Measurements from ENCODE around the gene ZC2HC1C. TPM values are rescaled to one million over a fixed set of nuclear protein-coding genes. Genes with fewer than 3 reads are reported as not detected.

ZC2HC1C gene
- total RNA-seq, 3 donors from 2014 or later = 4.0 to 4.8 (median 4.7) TPM

DNA sequence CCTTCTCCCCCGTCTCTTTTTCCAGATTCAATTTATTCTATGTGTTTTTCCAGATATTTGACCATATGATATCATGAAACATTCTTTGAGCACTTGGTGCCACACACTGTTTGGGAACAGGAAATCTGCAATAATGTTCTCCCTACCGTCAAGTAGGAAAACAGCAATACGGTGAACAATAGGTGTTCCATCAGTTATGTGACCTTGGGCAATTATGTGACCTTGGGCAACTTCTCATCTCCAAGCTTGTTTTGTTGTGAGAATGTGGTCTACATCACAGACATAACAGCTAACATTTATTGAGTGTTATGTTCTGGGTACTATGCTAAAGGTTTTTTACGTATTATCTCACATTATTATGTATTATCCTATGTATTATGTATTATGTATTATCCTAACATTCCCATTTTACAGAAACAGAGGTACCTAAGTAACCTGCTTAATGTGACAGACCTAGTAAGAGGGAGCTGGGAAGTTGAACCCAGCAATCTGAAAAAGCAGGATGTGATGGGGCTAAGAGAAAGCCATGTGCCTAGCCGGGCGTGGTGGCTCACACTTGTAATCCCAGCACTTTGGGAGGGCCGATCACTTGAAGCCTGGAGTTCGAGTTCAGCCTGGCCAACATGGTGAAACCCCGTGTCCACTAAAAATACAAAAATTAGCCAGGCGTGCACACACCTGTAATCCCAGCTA lies 58.6 kb downstream of the ZC2HC1C start:
- peak in 2 of 3 donors; percentile 27 to 47 for DNase-seq
- TF ChIP-seq, protein P1, sequence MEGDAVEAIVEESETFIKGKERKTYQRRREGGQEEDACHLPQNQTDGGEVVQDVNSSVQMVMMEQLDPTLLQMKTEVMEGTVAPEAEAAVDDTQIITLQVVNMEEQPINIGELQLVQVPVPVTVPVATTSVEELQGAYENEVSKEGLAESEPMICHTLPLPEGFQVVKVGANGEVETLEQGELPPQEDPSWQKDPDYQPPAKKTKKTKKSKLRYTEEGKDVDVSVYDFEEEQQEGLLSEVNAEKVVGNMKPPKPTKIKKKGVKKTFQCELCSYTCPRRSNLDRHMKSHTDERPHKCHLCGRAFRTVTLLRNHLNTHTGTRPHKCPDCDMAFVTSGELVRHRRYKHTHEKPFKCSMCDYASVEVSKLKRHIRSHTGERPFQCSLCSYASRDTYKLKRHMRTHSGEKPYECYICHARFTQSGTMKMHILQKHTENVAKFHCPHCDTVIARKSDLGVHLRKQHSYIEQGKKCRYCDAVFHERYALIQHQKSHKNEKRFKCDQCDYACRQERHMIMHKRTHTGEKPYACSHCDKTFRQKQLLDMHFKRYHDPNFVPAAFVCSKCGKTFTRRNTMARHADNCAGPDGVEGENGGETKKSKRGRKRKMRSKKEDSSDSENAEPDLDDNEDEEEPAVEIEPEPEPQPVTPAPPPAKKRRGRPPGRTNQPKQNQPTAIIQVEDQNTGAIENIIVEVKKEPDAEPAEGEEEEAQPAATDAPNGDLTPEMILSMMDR (IDR thresholded peaks at IDR 0.05) = no peak
- H3K4me1 ChIP-seq (ENCODE audit: low read depth) = peaks cover 32% of the 10 kb centered on the region

GRCh38 chr14:75128596-75128990 lies 59.2 kb downstream of the ZC2HC1C start:
- DNase-seq (no peak), ATAC-seq (no peak)
- intact Hi-C loops (cut with DNase I, micrococcal nuclease) = loop anchor here in 1 of 2 donors (5.0 kb wide), 1 partner anchor 169 kb away; no protein-coding TSS in a partner anchor
- Histone ChIP-seq H3K4me3 (no peak overlapping the region), H3K36me3 (ENCODE audit: low read depth) (no peaks in the 10 kb centered on the region), H3K4me1 (ENCODE audit: low read depth) (peaks cover 32% of the 10 kb centered on the region), H3K9me3 (no peaks in the 10 kb centered on the region)
- TF ChIP-seq, protein P1 (IDR thresholded peaks at IDR 0.05) = no peak

More for the DNA sequence above, 58.6 kb downstream of the ZC2HC1C start:
- Histone ChIP-seq H3K9me3 (no peaks in the 10 kb centered on the region), H3K4me3 (no peak overlapping the region), H3K36me3 (ENCODE audit: low read depth) (no peaks in the 10 kb centered on the region)
- intact Hi-C loops (cut with DNase I, micrococcal nuclease) = loop anchor here in 1 of 2 donors (5.0 kb wide), 1 partner anchor 169 kb away; no protein-coding TSS in a partner anchor
- no peak for ATAC-seq

Other genes starting within 250 kb of the ZC2HC1C start
- gene PROX2, start 193.5 kb upstream of the ZC2HC1C start, total RNA-seq = under 1 TPM in 2 of 3 donors, not detected in 1; 0.07 to 0.09 TPM
- gene DLST, start 187.7 kb upstream of the ZC2HC1C start, total RNA-seq = 100 to 1,000 TPM; 106 to 125 (median 121) TPM
- 10 to 100 TPM in 2 of 3 donors, 1 to 10 TPM in 1; 7.7 to 12.7 (median 11.5) TPM for gene RPS6KL1, start 146.4 kb upstream of the ZC2HC1C start, total RNA-seq
- gene PGF, start 114.0 kb upstream of the ZC2HC1C start, total RNA-seq = 1 to 10 TPM in 2 of 3 donors, under 1 TPM in 1; 0.96 to 3.1 (median 2.3) TPM
- 10 to 100 TPM; 40.6 to 50.9 (median 46.3) TPM for gene EIF2B2, start 66.7 kb upstream of the ZC2HC1C start, total RNA-seq
- gene MLH3, start 18.2 kb upstream of the ZC2HC1C start, total RNA-seq = 10 to 100 TPM; 22.2 to 40.8 (median 26.2) TPM
- gene ACYP1, start 5.6 kb upstream of the ZC2HC1C start, total RNA-seq = 10 to 100 TPM; 18.5 to 26.5 (median 20.3) TPM
- gene NEK9, start 57.4 kb downstream of the ZC2HC1C start, total RNA-seq = 100 to 1,000 TPM in 1 of 3 donors, 10 to 100 TPM in 2; 44.7 to 104 (median 49.9) TPM
- 100 to 1,000 TPM; 223 to 411 (median 317) TPM for gene TMED10, start 107.0 kb downstream of the ZC2HC1C start, total RNA-seq
- gene FOS, start 209.2 kb downstream of the ZC2HC1C start, total RNA-seq = 100 to 1,000 TPM; 163 to 292 (median 243) TPM

Data from mucosa of descending colon (tissue), 3 donors.